GM12873 (cell line): Measurements from ENCODE around the gene HIRA.

ENCODE experiments used
- CTCF ChIP-seq: IDR thresholded peaks from 2 replicates; pipeline ENCODE4 v1.5.1; 2012; ENCODE audit warnings: low read depth, mild to moderate bottlenecking, moderate library complexity, low read length, control low read depth; ENCODE audit not compliant: insufficient read depth; ENCODE audit errors: missing control alignments

HIRA gene

GRCh38 chr22:19410941-19411689 is 20.4 kb downstream of the HIRA start:
- no peak for TF ChIP-seq CTCF

GRCh38 chr22:19407649-19408606 is 23.6 kb downstream of the HIRA start:
- no peak for TF ChIP-seq CTCF

GRCh38 chr22:19406846-19407245 is 24.7 kb downstream of the HIRA start:
- TF ChIP-seq CTCF, result no peak

- no peak for TF ChIP-seq CTCF
These were observed 25.2 kb downstream of the HIRA start for GRCh38 chr22:19406281-19406811.

GRCh38 chr22:19405652-19406051 is 25.9 kb downstream of the HIRA start:
- no peak for TF ChIP-seq CTCF

- no peak for TF ChIP-seq CTCF
These were observed 26.4 kb downstream of the HIRA start for GRCh38 chr22:19405133-19405532.

GRCh38 chr22:19404676-19405075 is 26.9 kb downstream of the HIRA start:
- TF ChIP-seq CTCF, result no peak
